ENCODE results near the gene HSPA4L. TPM values are rescaled to one million over a fixed set of nuclear protein-coding genes. Genes with fewer than 3 reads are reported as not detected.

The HSPA4L gene
- total RNA-seq, 1 experiment from 2014 or later: 5.3 TPM

DNA sequence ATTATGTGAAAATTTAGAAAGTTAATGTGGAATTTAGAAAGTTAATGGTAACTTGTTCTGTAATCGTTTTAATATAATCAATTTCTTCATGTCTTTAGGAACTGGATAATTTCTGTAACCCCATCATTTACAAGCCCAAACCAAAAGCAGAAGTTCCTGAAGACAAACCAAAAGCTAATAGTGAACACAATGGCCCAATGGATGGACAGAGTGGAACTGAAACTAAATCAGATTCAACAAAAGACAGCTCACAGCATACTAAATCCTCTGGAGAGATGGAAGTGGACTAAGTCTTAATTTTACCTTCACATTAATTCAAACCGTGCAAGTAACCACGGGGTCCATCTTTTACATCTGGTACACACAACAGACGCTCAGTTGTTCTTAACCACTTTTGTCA, 50.5 kb downstream of the HSPA4L start:
- no peak for DNase-seq
- H3K4me1 Mint-ChIP-seq: no peaks in the 10 kb centered on the region
- no peaks in the 10 kb centered on the region for H3K36me3 Mint-ChIP-seq (ENCODE audit: insufficient read depth in 1 of 3, low read depth in 3 of 3)
- H3K9ac ChIP-seq (ENCODE audit: extremely low read depth, insufficient read length, low read length): no peak overlapping the region
- H4K20me1 ChIP-seq (ENCODE audit: control insufficient read depth, insufficient read depth, insufficient read length): no peaks in the 10 kb centered on the region
- H3K4me2 ChIP-seq (ENCODE audit: insufficient read depth, insufficient read length, low read length): no peak overlapping the region
- no peaks in the 10 kb centered on the region for H3K27me3 ChIP-seq (ENCODE audit: insufficient read depth, low read length)
- 100% methylated on average over 1 of the region's 4 CpGs for WGBS (ENCODE audit: extremely low coverage, insufficient read length, low lambda C conversion rate)
- no peak overlapping the region for H2BK20ac ChIP-seq (ENCODE audit: low read depth, low read length, poor library complexity, severe bottlenecking)
- no peak overlapping the region for H2AFZ ChIP-seq (ENCODE audit: low read length)
- H3T11ph ChIP-seq (ENCODE audit: low read length): no peak overlapping the region
- no peak overlapping the region for H2BK5ac ChIP-seq (ENCODE audit: insufficient read length, low read length)
- no peak overlapping the region for H2AK5ac ChIP-seq (ENCODE audit: insufficient read length, low read length)
- no peak overlapping the region for H3K27ac ChIP-seq (ENCODE audit: insufficient read length, low read depth, low read length)
- H3K79me2 ChIP-seq (ENCODE audit: insufficient read depth, low read length): no peaks in the 10 kb centered on the region
- H3K79me1 ChIP-seq (ENCODE audit: insufficient read depth, low read depth, low read length, poor library complexity, severe bottlenecking): no peaks in the 10 kb centered on the region
- no peaks in the 10 kb centered on the region for H3K27me3 Mint-ChIP-seq (ENCODE audit: low read depth)
- H3K4me3 Mint-ChIP-seq: no peak overlapping the region
- H2BK15ac ChIP-seq (ENCODE audit: low read depth, low read length): no peak overlapping the region
- no peak overlapping the region for H3K4ac ChIP-seq (ENCODE audit: low read depth, low read length)
- no peak overlapping the region for H3K56ac ChIP-seq (ENCODE audit: insufficient read length, low read depth, low read length)
- no peaks in the 10 kb centered on the region for H3K9me3 Mint-ChIP-seq
- H3K18ac ChIP-seq (ENCODE audit: insufficient read length, low read depth, low read length): no peak overlapping the region
- no peaks in the 10 kb centered on the region for H3K9me3 ChIP-seq (ENCODE audit: control insufficient read depth, low read depth, low read length)
- no peak overlapping the region for H4K91ac ChIP-seq (ENCODE audit: insufficient read length, low read depth, low read length)
- H3K27ac Mint-ChIP-seq: peak overlapping the region in 1 of 3 experiments; percentile 40; a peak in 1 of 7 replicates
- no peak overlapping the region for H2BK120ac ChIP-seq (ENCODE audit: low read depth, low read length, poor library complexity, severe bottlenecking)
- no peak overlapping the region for H2BK12ac ChIP-seq (ENCODE audit: insufficient read length, low read depth, low read length)
- TF ChIP-seq, protein P1, sequence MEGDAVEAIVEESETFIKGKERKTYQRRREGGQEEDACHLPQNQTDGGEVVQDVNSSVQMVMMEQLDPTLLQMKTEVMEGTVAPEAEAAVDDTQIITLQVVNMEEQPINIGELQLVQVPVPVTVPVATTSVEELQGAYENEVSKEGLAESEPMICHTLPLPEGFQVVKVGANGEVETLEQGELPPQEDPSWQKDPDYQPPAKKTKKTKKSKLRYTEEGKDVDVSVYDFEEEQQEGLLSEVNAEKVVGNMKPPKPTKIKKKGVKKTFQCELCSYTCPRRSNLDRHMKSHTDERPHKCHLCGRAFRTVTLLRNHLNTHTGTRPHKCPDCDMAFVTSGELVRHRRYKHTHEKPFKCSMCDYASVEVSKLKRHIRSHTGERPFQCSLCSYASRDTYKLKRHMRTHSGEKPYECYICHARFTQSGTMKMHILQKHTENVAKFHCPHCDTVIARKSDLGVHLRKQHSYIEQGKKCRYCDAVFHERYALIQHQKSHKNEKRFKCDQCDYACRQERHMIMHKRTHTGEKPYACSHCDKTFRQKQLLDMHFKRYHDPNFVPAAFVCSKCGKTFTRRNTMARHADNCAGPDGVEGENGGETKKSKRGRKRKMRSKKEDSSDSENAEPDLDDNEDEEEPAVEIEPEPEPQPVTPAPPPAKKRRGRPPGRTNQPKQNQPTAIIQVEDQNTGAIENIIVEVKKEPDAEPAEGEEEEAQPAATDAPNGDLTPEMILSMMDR (conservative IDR thresholded peaks at IDR 0.05): no peak
- H3K4me1 ChIP-seq (ENCODE audit: insufficient read depth, low read length): no peaks in the 10 kb centered on the region
- no peak overlapping the region for H3K23ac ChIP-seq (ENCODE audit: insufficient read length, low read depth, low read length)
- no peak overlapping the region for H3K14ac ChIP-seq (ENCODE audit: insufficient read depth, low read length)
- H3K23me2 ChIP-seq (ENCODE audit: insufficient read length, low read depth, low read length, poor library complexity, severe bottlenecking): no peaks in the 10 kb centered on the region
- H4K8ac ChIP-seq (replicated peaks; ENCODE audit: insufficient read length, low read depth, low read length): no peak overlapping the region
- H4K5ac ChIP-seq (ENCODE audit: insufficient read length, low read depth, low read length): no peak overlapping the region
